OCI-LY7 (cell line): ENCODE measurements around the gene FRMD1. TPM values are rescaled to one million over a fixed set of nuclear protein-coding genes. Genes with fewer than 3 reads are reported as not detected.

ENCODE experiments used
- BruUV-seq: library from RNA; stranded (reverse); fragments of 400-500 nt; replicated peaks from 2 replicates; lab custom pipeline; 2021; lab: Mats Ljungman, UMichigan
- CTCF ChIA-PET: fragments of 300-600 bp; sonication (Branson Sonifier 250); formaldehyde crosslinking; loops from one replicate; lab custom pipeline; 2022; ENCODE audit warnings: antibody characterized with exemption; ENCODE audit not compliant: unreplicated experiment; lab: Charles Lee
- POLR2A ChIA-PET: fragments of 300-600 bp; sonication (Branson Sonifier 250); formaldehyde crosslinking; loops from one replicate; lab custom pipeline; 2022; ENCODE audit warnings: antibody characterized with exemption; lab: Charles Lee
- DNase-seq: peaks from one replicate; pipeline ENCODE4 v3.0.0-alpha.2; 2015; ENCODE audit warnings: low spot score
- H2AFZ ChIP-seq: fragments of 200-600 bp; sonication (generic), shearing (Covaris generic); 2 replicates; pipeline ENCODE4 v1.6.1; 2014; ENCODE audit warnings: mild to moderate bottlenecking, antibody characterized with exemption, low read length, moderate library complexity
- H3K27ac ChIP-seq: fragments of 200-600 bp; sonication (generic); 2 replicates; pipeline ENCODE4 v1.5.1; 2014; ENCODE audit warnings: mixed run types, low read depth, mild to moderate bottlenecking, moderate library complexity, low read length, inconsistent platforms; ENCODE audit not compliant: poor library complexity, severe bottlenecking
- H3K36me3 ChIP-seq: fragments of 200-600 bp; sonication (generic); 2 replicates; pipeline ENCODE4 v1.6.1; 2014; ENCODE audit warnings: mild to moderate bottlenecking, antibody characterized with exemption, low read length, moderate library complexity, mixed read lengths; ENCODE audit not compliant: insufficient read depth
- H3K4me1 ChIP-seq: fragments of 200-600 bp; sonication (generic); 2 replicates; pipeline ENCODE4 v1.5.1; 2014; ENCODE audit warnings: mild to moderate bottlenecking, low read length; ENCODE audit not compliant: insufficient read depth, poor library complexity, severe bottlenecking
- H3K4me2 ChIP-seq: fragments of 200-600 bp; sonication (generic); 2 replicates; pipeline ENCODE4 v1.6.1; 2014; ENCODE audit warnings: mild to moderate bottlenecking, low read length
- H3K4me3 ChIP-seq: fragments of 200-600 bp; sonication (generic); 2 replicates; pipeline ENCODE4 v1.5.1; 2014; ENCODE audit warnings: mild to moderate bottlenecking, low read depth, low read length; ENCODE audit not compliant: poor library complexity, severe bottlenecking
- H3K79me2 ChIP-seq: fragments of 200-600 bp; sonication (generic); 2 replicates; pipeline ENCODE4 v1.6.1; 2016; ENCODE audit warnings: low read depth, mild to moderate bottlenecking, low read length, moderate library complexity, mixed read lengths; ENCODE audit not compliant: insufficient read depth
- H3K9me2 ChIP-seq: fragments of 200-600 bp; sonication (generic); 2 replicates; pipeline ENCODE4 v1.6.1; 2016; ENCODE audit warnings: mild to moderate bottlenecking, low read length, mixed read lengths; ENCODE audit not compliant: insufficient read depth
- H3K9me3 ChIP-seq: fragments of 200-600 bp; sonication (generic); 2 replicates; pipeline ENCODE4 v1.6.1; 2014; ENCODE audit warnings: mild to moderate bottlenecking, mixed run types, low read length, mixed read lengths
- H4K20me1 ChIP-seq: fragments of 200-600 bp; sonication (generic); 2 replicates; pipeline ENCODE4 v1.6.1; 2014; ENCODE audit warnings: mild to moderate bottlenecking, antibody characterized with exemption, low read length, moderate library complexity, mixed read lengths; ENCODE audit not compliant: insufficient read depth
- CTCF ChIP-seq: fragments of 200-600 bp; sonication (generic); conservative IDR thresholded peaks from 2 replicates; pipeline ENCODE4 v1.5.1; 2014; ENCODE audit warnings: mild to moderate bottlenecking, antibody characterized with exemption, low read length, moderate library complexity, mixed read lengths
- EZH2phosphoT487 ChIP-seq: fragments of 200-600 bp; sonication (generic); IDR thresholded peaks from 2 replicates; pipeline ENCODE4 v1.6.1; 2018; ENCODE audit warnings: low read depth, borderline replicate concordance, mild to moderate bottlenecking, mixed run types, antibody characterized with exemption, low read length, moderate library complexity, mixed read lengths
- intact Hi-C: fragments of 100-400 bp; cut with micrococcal nuclease; formaldehyde crosslinking; loops from one replicate; pipeline ENCODE4 v1.10.0; 2022; ENCODE audit not compliant: unreplicated experiment
- total RNA-seq, 2 experiments: library from RNA; depleted of rRNA in 1 of 2; stranded (reverse); fragments of >200 nt in 1 of 2; shearing (Covaris generic) in 1 of 2; gene quantifications; 2 replicates each; pipeline ENCODE4 v1.2.3, GENCODE V29; 2014 to 2022

The FRMD1 gene
- total RNA-seq, 2 experiments from 2014 or later: not detected

GRCh38 chr6:168039849-168040248 lies 39.2 kb downstream of the FRMD1 start:
- H3K27ac ChIP-seq: no peak overlapping the region
- H3K9me2 ChIP-seq: no peaks in the 10 kb centered on the region
- BruUV-seq: no TSS peak
- TF ChIP-seq EZH2phosphoT487: no peak
- TF ChIP-seq CTCF: no peak
- ChIA-PET POLR2A (no interaction called here), CTCF (no interaction called here)
- no peaks in the 10 kb centered on the region for H3K36me3 ChIP-seq
- H3K9me3 ChIP-seq: no peaks in the 10 kb centered on the region
- no peak for DNase-seq
- intact Hi-C loops: no loop called here
- no peaks in the 10 kb centered on the region for H4K20me1 ChIP-seq
- no peaks in the 10 kb centered on the region for H3K4me1 ChIP-seq
- H2AFZ ChIP-seq: no peak overlapping the region
- H3K79me2 ChIP-seq: no peaks in the 10 kb centered on the region
- no peak overlapping the region for H3K4me2 ChIP-seq
- H3K4me3 ChIP-seq: no peak overlapping the region

- Histone ChIP-seq H3K4me2 (no peak overlapping the region), H3K27ac (no peak overlapping the region), H2AFZ (no peak overlapping the region), H3K4me3 (no peak overlapping the region), H3K9me2 (no peaks in the 10 kb centered on the region), H3K4me1 (no peaks in the 10 kb centered on the region), H3K36me3 (no peaks in the 10 kb centered on the region), H3K9me3 (no peaks in the 10 kb centered on the region), H4K20me1 (no peaks in the 10 kb centered on the region), H3K79me2 (no peaks in the 10 kb centered on the region)
- no TSS peak for BruUV-seq
- DNase-seq: no peak
- TF ChIP-seq CTCF: no peak
- no peak for TF ChIP-seq EZH2phosphoT487
- intact Hi-C loops: no loop called here
- ChIA-PET CTCF (no interaction called here), POLR2A (no interaction called here)
Observed at GRCh38 chr6:168039301-168039700, 39.7 kb downstream of the FRMD1 start.

GRCh38 chr6:168038576-168039140 lies 40.4 kb downstream of the FRMD1 start:
- POLR2A ChIA-PET: no interaction called here
- intact Hi-C loops: no loop called here
- no peaks in the 10 kb centered on the region for H4K20me1 ChIP-seq
- no peak overlapping the region for H3K4me3 ChIP-seq
- no peaks in the 10 kb centered on the region for H3K9me3 ChIP-seq
- H3K27ac ChIP-seq: no peak overlapping the region
- no peaks in the 10 kb centered on the region for H3K79me2 ChIP-seq
- H3K36me3 ChIP-seq: no peaks in the 10 kb centered on the region
- no peaks in the 10 kb centered on the region for H3K4me1 ChIP-seq
- BruUV-seq: no TSS peak
- CTCF ChIA-PET: no interaction called here
- no peak for TF ChIP-seq CTCF
- no peak for TF ChIP-seq EZH2phosphoT487
- DNase-seq: no peak
- no peaks in the 10 kb centered on the region for H3K9me2 ChIP-seq
- no peak overlapping the region for H3K4me2 ChIP-seq
- H2AFZ ChIP-seq: no peak overlapping the region
